Measurements from ENCODE around the gene NR6A1. TPM values are rescaled to one million over a fixed set of nuclear protein-coding genes. Genes with fewer than 3 reads are reported as not detected.
A peak's percentile ranks its signal among the peaks of the same experiment; 100 is the strongest.

NR6A1 gene
- 0.23 and 0.25 TPM in 2 replicates for polyA plus RNA-seq (2011; rRNA removed)
- 0.21 and 0.47 TPM in 2 replicates for polyA minus RNA-seq (2011; rRNA and poly(A)+ RNA removed)

- peaks cover 26% of the 10 kb centered on the region for H3K27me3 ChIP-seq (ENCODE audit: control insufficient read depth, insufficient read depth, low read length)
- DNase-seq (ENCODE audit: low read depth), result peak; percentile 68
- CTCF ChIA-PET, result interaction anchor here (0.5 to 16.5 kb wide), 32 partner anchors 8 to 615 kb away, joined by 3 to 1161 read pairs (median 4); partner anchors contain the start of genes ARPC5L, RPL35 and WDR38
- POLR2A ChIA-PET, result no interaction called here
- H3K36me3 ChIP-seq (ENCODE audit: control insufficient read depth, insufficient read depth, low read length), result no peaks in the 10 kb centered on the region
- H3K4me3 ChIP-seq (ENCODE audit: low read depth, low read length), result peak within 1 kb of the TSS; percentile 60
- TF ChIP-seq, protein P1, sequence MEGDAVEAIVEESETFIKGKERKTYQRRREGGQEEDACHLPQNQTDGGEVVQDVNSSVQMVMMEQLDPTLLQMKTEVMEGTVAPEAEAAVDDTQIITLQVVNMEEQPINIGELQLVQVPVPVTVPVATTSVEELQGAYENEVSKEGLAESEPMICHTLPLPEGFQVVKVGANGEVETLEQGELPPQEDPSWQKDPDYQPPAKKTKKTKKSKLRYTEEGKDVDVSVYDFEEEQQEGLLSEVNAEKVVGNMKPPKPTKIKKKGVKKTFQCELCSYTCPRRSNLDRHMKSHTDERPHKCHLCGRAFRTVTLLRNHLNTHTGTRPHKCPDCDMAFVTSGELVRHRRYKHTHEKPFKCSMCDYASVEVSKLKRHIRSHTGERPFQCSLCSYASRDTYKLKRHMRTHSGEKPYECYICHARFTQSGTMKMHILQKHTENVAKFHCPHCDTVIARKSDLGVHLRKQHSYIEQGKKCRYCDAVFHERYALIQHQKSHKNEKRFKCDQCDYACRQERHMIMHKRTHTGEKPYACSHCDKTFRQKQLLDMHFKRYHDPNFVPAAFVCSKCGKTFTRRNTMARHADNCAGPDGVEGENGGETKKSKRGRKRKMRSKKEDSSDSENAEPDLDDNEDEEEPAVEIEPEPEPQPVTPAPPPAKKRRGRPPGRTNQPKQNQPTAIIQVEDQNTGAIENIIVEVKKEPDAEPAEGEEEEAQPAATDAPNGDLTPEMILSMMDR (IDR thresholded peaks at IDR 0.05; ENCODE audit: insufficient read depth, low read depth, low read length), result no peak
Observed at GRCh38 chr9:124771021-124771866, at the start of gene NR6A1. TSS of gene NR6A1 (minus strand) at chr9:124771311.

DNA sequence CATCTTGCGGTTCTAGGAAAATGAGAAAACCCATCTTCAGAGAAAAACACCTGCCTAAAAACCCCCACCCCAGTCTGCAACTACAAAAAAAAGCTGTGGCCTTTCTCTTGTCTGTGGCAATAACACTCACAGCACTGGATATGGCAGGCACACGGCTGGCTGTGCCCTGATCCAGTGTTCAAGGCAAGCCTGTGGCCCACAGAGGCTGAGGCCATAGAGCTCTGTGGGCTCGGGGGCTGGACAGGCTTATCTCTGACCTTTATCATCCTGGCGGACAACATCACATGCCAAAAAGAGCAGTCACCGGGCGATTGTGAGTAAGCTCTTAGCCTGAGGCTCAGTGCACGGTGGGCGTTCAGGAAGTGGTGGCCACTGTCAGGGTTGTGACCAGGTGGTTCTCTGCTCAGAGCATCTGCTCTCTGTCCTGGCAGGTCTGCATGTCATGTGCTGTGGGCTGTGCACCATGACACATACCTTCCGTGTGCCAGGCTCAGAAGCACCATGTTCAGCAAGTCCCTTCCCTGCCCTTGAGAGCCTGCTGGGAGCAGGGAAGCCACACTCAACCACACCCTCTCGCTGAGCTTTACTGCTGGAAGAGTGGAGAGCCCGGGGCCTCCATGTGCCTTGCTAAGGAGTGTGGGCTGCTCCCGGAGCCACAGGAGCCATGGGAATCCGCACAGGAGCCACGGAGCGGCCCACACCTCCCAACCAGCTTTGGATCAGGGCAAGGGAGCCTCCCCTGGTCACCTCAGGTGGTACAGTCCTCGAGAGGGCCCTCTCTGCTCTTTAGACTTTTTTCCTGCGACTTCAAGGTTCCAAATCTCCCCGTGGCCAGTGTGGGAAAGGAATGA, 47.5 kb upstream of the NR6A1 start:
- POLR2A ChIA-PET, result no interaction called here
- TF ChIP-seq, protein P1 (IDR thresholded peaks at IDR 0.05; ENCODE audit: insufficient read depth, low read depth, low read length), result no peak
- Histone ChIP-seq H3K4me3 (ENCODE audit: low read depth, low read length) (no peak overlapping the region), H3K27me3 (ENCODE audit: control insufficient read depth, insufficient read depth, low read length) (no peaks in the 10 kb centered on the region), H3K36me3 (ENCODE audit: control insufficient read depth, insufficient read depth, low read length) (no peaks in the 10 kb centered on the region)
- no peak for DNase-seq (ENCODE audit: low read depth)
- CTCF ChIA-PET, result interaction anchor here (1.0 to 2.3 kb wide), 5 partner anchors 13 to 46 kb away, joined by 5 to 15 read pairs (median 9); partner anchors contain the start of genes OLFML2A and WDR38

GRCh38 chr9:124815601-124816000, 44.5 kb upstream of the NR6A1 start:
- ChIA-PET POLR2A (interaction anchor here (0.6 kb wide), 1 partner anchor 535 kb away, joined by 15 read pairs; no protein-coding TSS in a partner anchor), CTCF (interaction anchor here (0.9 to 1.9 kb wide), 2 partner anchors 26 to 41 kb away, joined by 3 to 4 read pairs; no protein-coding TSS in a partner anchor)
- no peak overlapping the region for H3K4me3 ChIP-seq (ENCODE audit: low read depth, low read length)
- TF ChIP-seq, protein P1 (IDR thresholded peaks at IDR 0.05; ENCODE audit: insufficient read depth, low read depth, low read length), result no peak
- no peak for DNase-seq (ENCODE audit: low read depth)
- no peaks in the 10 kb centered on the region for H3K27me3 ChIP-seq (ENCODE audit: control insufficient read depth, insufficient read depth, low read length)
- no peaks in the 10 kb centered on the region for H3K36me3 ChIP-seq (ENCODE audit: control insufficient read depth, insufficient read depth, low read length)

GRCh38 chr9:124814164-124814535, 43.0 kb upstream of the NR6A1 start:
- Histone ChIP-seq H3K4me3 (ENCODE audit: low read depth, low read length) (no peak overlapping the region), H3K27me3 (ENCODE audit: control insufficient read depth, insufficient read depth, low read length) (no peaks in the 10 kb centered on the region), H3K36me3 (ENCODE audit: control insufficient read depth, insufficient read depth, low read length) (no peaks in the 10 kb centered on the region)
- DNase-seq (ENCODE audit: low read depth), result no peak
- TF ChIP-seq, protein P1 (IDR thresholded peaks at IDR 0.05; ENCODE audit: insufficient read depth, low read depth, low read length), result no peak
- ChIA-PET CTCF (interaction anchor here (1.0 to 5.4 kb wide), 6 partner anchors 20 to 60 kb away, joined by 3 to 46 read pairs (median 4); partner anchors contain the start of gene WDR38), POLR2A (no interaction called here)

All from BJ (cell line).